ENCODE data around the gene BCLAF1.
"Not testable (repeated sequence)": the region's sequence is repeated elsewhere in the genome, so short reads cannot be mapped to it uniquely, and the experiment has no call there.

Gene BCLAF1

DNA sequence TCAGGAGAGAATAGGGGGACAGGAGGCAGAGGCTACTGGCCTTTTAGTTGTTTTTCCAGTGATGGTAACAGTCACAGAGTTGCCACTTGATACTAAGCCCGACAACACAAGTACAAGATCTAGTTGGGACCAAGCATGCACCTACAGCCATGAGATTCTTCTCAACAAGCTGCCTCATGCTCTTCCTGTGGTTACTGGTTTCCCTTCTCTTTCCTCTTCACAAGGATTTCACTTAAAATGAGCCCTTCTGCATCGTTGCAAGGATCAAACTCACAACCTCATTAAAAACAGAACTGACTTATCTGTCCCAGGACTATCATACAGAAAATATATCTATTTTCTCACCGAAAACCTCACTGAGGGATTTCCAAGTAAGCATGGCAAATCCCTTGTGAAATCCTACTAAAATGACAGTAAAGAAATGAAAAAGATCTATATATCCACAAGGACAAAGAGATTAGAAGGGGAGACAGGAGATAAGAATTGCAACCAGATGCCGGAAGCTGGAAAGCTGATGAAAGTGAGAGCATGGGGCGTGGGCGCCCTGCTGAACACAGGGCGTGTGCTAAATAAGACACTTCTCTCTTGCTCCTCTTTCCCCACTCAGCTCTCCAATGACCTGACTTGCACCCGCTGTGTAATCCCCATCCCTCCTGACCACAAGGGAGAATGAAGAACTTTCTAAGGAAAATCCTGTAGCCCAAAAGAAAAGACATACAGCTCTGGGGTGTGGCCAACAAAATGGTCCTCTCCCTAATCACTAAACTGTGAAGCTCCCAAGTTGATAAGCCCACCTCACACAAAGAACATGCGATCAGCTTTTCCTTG, 53.0 kb downstream of the BCLAF1 start:
- DNase-seq: no peak

GRCh38 chr6:136235233-136235564, 54.4 kb downstream of the BCLAF1 start:
- peak in 1 of 3 experiments; percentile 32 for DNase-seq

DNA sequence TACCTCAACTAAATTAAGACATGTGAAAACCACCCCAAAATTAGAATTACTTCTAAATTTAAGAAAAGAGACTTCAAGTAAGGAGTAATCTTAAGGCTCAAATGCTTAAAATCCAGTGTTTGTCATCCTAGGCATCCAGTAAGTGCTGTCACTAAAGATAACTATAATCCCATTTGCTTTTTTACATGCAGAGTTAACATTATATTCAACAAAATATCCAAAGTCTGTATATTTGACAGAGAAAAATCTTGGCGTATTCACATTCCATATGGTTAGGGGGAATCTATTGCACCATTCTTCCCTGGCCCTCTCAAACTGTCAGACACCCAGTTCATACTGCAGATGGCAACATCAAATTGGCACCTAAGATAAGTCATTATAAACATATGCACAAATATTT, 56.9 kb downstream of the BCLAF1 start:
- DNase-seq: no peak

GRCh38 chr6:136230219-136230853, 59.3 kb downstream of the BCLAF1 start:
- no peak for DNase-seq

GRCh38 chr6:136228814-136229213, 60.8 kb downstream of the BCLAF1 start:
- no peak for DNase-seq

DNA sequence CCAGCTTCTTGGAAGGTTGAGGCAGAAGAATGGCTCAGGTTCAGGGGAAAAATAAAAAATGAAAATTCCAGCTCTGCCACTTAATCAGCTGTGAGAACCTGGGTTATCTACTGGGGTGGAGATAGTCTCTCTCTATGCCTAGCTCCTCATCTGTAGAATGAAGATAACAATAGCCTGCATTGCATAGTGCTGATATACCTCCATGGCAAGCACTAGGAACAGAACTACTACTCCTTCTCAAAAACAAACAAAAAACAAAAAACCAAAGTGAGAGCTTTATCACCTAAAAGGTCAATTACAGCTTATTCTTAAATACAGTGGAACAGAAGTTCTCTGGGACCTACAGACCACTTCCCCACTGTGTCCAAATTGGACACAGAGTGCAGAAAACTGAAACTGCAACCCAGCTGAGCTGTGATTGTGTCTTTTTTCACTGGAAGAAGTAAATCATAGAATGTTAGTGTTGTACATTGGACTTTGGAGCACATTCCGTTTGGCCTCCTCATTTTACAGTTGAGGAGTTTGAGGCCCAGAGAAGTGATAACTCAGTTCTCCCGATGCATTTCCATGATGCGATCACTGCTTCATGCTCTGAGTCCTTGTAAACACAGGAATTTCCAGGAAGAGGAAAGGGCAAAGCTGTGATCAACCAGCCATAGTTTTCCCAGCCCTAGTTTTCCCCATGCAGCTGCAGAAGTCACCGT, 62.8 kb downstream of the BCLAF1 start:
- DNase-seq: no peak

DNA sequence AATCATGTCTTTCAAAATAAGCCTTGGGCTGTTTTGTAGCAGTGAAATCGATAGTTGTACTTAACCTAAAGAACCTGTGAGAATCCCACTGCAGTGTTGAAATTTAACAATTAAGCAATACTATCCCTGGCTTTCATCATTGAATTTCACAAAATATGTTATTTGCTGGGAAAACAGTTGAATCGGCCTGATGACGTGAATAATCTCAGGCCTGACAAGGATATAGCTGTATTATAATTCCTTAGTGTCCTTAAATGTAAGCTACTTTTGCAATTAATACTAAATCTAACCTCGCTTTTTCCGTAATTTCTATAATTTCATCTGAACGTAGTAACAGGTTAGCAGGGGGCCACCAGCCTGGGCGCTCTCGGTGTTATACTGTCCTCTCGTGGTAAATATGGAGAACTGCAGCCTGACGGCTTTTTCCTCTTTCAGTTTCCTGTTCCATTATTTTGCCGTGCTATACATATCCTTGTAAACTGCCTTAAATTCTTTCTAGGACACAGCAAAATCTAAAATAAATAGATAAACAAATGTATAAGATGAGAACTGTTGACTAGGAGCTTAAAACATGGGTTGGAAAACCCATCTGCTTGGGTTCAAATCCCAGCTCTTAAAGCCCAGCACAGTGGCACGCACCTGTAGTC, 63.5 kb downstream of the BCLAF1 start:
- DNase-seq: peak; percentile 40 to 80 (median 44)

GRCh38 chr6:136225496-136225895, 64.2 kb downstream of the BCLAF1 start:
- DNase-seq: peak in 1 of 3 experiments; percentile 43

GRCh38 chr6:136224974-136225373, 64.7 kb downstream of the BCLAF1 start:
- not testable (repeated sequence) for DNase-seq

DNA sequence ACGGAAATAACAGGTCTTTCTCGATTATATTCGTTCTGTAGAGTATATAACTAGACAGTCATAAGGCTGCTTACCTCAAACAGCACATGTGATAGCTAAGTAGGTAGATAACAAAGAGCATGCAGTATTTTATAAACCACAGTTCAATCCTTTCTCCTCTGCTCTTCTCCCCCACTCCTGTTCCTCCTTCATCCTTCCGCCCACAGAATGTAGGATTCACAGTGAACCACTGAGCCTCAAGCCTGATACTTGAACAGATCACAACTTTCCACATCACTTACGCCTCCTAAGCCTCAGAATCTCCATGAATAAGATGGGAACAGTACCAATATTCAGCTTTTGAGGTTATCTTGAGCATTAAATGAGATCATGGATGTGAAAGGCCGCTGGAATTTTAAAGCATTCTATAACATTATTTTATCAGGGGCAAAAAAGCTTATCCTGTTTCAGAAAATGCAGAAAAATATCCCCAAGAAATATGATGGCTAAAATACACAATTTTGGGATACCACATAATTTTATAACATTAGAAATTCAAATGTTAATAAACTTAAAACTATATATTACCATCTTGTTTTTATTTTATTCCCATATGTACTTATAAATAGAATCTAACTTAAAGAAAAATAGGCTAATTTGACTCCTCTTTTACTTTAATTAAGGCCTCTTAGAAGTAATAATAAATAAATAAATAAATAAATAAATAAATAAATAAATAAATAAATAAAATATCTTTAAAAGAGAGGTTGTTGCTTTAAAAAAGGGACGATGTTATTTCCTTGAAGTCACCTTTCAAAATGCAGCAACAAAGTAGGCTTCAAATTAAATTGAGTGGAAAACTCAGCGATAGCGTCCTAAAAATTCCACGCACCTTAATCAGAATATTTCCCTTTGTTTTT, 72.9 kb downstream of the BCLAF1 start:
- DNase-seq: no peak

GRCh38 chr6:136213853-136214252, 75.8 kb downstream of the BCLAF1 start:
- DNase-seq: no peak

- no peak for DNase-seq
Measured at GRCh38 chr6:136213012-136213539, 76.6 kb downstream of the BCLAF1 start.

DNA sequence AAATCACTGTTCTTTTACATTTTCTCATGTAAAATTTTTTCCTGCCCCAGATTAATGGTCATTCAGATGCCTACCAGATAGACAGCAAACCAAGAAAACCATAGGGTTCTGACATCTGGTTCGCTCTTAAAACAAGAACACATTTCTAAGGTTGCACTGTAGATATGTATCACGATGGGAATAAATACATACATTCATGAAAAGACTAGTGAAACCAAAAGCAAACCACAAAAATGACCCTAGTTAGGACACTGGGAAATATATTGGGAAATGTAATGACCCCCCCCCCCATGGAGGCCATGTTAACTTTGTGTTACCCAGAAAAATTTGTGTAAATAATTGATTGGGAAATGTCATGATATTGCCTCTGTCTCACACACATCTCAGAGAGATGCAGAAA, 77.0 kb downstream of the BCLAF1 start:
- DNase-seq: no peak

DNA sequence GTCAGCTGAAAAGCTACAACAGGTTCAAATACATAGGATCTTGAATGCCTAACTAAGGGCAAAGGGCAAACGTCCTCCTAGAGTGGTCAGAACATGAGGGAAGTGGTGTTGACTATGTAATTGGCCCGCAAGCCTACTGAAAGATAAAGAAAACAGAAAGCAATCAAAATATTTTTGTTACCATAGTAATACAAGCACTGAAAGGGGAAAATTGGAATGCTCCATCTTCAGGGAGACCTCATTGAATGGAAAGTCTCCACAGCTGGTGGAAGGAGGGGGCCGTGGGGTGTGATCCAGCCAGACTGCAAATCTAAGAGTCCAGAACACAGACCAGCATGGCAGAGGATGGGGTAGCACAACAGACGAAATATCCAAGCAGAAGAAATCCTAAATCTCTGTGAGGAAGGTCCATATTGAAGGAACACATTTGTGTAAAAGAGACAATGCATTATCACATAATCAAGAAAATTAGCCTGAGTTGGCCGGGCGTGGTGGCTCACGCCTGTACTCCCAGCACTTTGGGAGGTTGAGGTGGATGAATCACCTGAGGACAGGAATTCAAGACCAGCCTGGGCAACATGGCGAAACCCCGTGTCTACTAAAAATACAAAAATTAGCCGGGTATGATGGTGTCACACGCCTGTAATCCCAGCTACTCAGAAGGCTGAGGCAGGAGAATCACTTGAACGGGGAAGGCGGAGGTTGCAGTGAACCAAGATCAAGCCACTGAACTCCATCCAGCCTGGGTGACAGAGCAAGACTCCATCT, 79.1 kb downstream of the BCLAF1 start:
- DNase-seq: no peak

DNA sequence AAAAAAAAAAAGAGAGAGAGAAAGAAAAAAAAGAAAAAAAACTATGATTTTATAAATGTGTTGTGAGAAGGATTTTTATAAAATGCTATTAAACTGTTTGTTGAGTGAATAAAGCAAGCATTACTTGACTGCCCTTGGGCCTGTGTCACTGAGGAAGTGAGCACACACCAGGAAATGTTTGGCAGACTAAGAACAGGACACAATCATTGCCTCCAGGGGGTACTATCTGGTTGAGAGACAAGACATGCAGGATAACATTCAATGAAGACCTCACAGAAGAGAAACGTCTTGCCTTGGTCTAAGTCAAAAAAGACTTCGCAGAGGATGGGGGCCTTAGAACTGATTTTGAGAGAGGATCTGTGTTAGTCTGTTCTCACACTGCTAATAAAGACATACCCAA, 80.2 kb downstream of the BCLAF1 start:
- no peak for DNase-seq

DNA sequence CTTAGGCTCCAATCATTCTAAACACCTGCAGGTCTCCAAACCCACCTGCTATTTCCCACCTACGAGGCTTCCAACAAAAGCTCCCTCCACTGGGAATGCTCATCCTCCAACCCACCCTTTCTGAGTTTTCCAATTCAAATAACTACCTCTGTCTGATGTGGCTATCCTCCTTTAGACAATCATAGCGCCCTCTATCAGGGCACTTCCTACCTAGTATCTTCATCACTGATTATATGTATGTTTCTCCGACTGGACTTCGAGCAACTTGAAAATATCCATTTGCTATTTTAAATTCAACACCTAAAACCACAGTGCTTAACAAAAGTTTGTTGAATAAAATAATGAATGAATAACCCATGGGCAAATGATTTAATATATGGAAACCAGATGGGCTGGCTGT, 80.9 kb downstream of the BCLAF1 start:
- DNase-seq: no peak
